HUES48 (cell line): ENCODE results near the gene POU3F4.

Experiments used
- H3K27ac ChIP-seq: one replicate; pipeline ENCODE4 v1.7.0; 2013; ENCODE audit warnings: low read depth, low read length, inconsistent platforms
- H3K27me3 ChIP-seq: 2 replicates; pipeline ENCODE4 v1.6.1; 2013; ENCODE audit warnings: mild to moderate bottlenecking, low read length; ENCODE audit not compliant: control insufficient read depth, insufficient read depth
- H3K36me3 ChIP-seq: 2 replicates; pipeline ENCODE4 v1.6.1; 2013; ENCODE audit warnings: low read length; ENCODE audit not compliant: control insufficient read depth, insufficient read depth
- H3K4me1 ChIP-seq: 2 replicates; pipeline ENCODE4 v1.6.1; 2013; ENCODE audit warnings: mild to moderate bottlenecking, low read length; ENCODE audit not compliant: control insufficient read depth, insufficient read depth
- H3K4me3 ChIP-seq: 2 replicates; pipeline ENCODE4 v1.5.1; 2013; ENCODE audit warnings: mild to moderate bottlenecking, low read depth, low read length
- H3K9ac ChIP-seq: 2 replicates; pipeline ENCODE4 v1.6.1; 2013; ENCODE audit warnings: mild to moderate bottlenecking, low read depth, low read length, moderate library complexity
- H3K9me3 ChIP-seq: 2 replicates; pipeline ENCODE4 v1.6.1; 2013; ENCODE audit warnings: low read length; ENCODE audit not compliant: control insufficient read depth, insufficient read depth

POU3F4 gene

DNA sequence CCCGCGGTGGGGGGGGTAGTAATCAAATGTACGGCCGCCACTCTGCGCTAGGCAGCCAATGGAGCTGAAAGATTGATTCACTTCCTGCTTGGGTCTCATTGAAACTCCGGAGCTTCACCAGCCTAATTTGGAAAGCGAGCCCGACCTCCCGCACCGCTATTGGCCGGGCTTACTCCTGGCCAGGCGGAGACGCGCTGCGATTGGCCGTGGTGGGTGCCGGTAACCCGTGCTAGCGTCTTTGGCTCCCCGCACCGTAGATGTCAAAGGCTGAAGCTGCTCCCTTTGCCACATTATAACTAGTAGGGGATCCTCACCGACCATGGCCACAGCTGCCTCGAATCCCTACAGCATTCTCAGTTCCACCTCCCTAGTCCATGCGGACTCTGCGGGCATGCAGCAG is at the start of gene POU3F4:
TSS of gene POU3F4 (plus strand) at position 285 of the 400 bp plus-strand sequence. CDS start at position 320, 35 bp downstream.
- Histone ChIP-seq H3K36me3 (no peaks in the 10 kb centered on the region), H3K4me3 (peak within 1 kb of the TSS; percentile 67), H3K27me3 (peaks cover 70% of the 10 kb centered on the region), H3K4me1 (peaks cover 57% of the 10 kb centered on the region), H3K9ac (no peak within 1 kb of the TSS), H3K27ac (no peak within 1 kb of the TSS), H3K9me3 (0 out of 2 replicates have a peak, but pooled peaks cover 7% of the 10 kb centered on the region)

DNA sequence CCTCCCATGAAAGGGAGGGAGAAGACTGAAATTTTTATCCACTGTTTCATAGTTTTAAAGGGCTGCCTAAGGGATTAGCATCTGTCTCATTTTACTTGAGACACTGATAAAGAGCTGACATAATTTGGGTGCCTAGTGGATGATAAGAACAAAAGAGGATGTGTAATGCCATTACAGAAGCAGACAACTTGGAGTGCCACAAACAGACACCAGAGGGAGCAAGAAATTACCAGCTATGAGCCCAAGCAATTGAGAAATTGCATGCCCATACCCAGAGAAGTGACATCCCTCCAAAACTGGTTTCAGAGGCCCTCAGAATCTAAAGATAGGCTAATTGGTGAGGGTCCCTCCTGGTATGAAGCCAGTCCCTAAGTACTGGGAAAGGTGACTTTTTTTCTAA is 38.5 kb upstream of the POU3F4 start:
- no peaks in the 10 kb centered on the region for H3K27me3 ChIP-seq
- no peaks in the 10 kb centered on the region for H3K36me3 ChIP-seq
- peaks cover 24% of the 10 kb centered on the region for H3K9me3 ChIP-seq
- H3K4me1 ChIP-seq: no peaks in the 10 kb centered on the region
- H3K27ac ChIP-seq: no peak overlapping the region
- H3K4me3 ChIP-seq: no peak overlapping the region
- H3K9ac ChIP-seq: no peak overlapping the region

DNA sequence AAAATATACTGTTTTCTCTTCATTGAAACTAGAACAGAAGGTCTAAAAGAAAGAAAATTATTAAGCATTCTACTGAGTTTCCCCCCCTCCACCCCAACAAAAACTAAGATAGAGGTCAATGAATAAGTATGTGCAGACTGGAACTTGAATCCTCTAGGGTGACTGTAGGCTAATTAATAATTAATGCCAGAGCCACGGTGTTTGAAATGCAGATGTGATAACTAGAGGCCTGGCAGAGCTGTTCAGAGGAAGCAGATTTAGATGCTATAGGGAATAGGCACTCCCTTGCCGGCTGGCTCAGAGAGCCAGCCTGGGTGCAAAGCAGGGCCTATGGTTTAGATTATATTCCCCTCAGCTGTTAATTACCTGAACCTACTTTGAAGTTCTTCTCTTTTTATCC is 12.2 kb upstream of the POU3F4 start:
- H3K4me3 ChIP-seq: no peak overlapping the region
- peaks cover 13% of the 10 kb centered on the region for H3K9me3 ChIP-seq
- H3K9ac ChIP-seq: no peak overlapping the region
- H3K27ac ChIP-seq: no peak overlapping the region
- H3K27me3 ChIP-seq: no peaks in the 10 kb centered on the region
- peaks cover 10% of the 10 kb centered on the region; the same call in 1 of the 2 replicates for H3K4me1 ChIP-seq
- no peaks in the 10 kb centered on the region for H3K36me3 ChIP-seq

DNA sequence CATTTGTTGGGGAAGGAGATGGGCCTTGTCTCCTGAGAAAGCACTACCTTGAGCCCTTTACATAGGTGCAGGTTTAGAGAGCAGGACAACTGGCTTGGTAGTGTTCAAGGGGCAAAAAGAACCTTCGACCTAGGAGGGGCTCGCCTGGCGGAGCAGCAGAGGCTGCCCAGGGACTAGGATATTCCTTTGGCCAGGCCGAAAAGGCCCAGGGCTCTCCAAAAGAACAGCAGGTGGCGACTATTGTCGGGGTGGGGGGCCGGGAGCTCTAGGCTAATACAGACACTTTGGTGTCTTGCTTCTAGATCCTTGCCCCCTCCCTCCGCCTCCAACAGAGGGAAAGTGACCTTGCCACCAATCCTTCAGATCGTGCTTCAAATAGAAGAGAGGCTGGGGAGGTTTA is 7.1 kb upstream of the POU3F4 start:
- no peak overlapping the region for H3K27ac ChIP-seq
- H3K4me3 ChIP-seq: peak overlapping the region; percentile 58

DNA sequence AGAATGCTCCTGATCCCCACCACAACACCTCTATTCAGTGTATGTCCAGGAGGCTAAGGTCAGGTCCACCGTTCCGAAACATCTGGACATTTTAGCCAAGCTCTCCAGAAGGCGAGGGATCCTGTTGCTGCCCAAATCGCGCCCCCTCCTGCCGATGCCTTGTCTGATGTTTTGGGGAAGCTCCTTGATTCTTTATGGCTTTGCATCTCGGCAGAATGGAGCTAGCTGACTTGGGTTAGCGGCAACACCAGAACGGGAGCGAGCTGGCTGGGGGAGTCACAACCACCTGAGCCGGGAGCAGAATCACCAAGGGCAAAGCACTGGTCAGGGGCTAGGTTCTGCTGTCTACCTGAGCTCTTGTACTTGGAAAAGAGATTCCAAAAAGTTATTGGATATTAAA is 6.6 kb upstream of the POU3F4 start:
- Histone ChIP-seq H3K36me3 (no peaks in the 10 kb centered on the region), H3K27me3 (peaks cover 48% of the 10 kb centered on the region), H3K4me3 (peak overlapping the region; percentile 58), H3K27ac (no peak overlapping the region), H3K9me3 (peaks cover 14% of the 10 kb centered on the region; the same call in 1 of the 2 replicates), H3K9ac (no peak overlapping the region), H3K4me1 (peaks cover 46% of the 10 kb centered on the region)

More for the DNA sequence above, 7.1 kb upstream of the POU3F4 start:
- H3K9me3 ChIP-seq: peaks cover 14% of the 10 kb centered on the region; the same call in 1 of the 2 replicates
- peaks cover 43% of the 10 kb centered on the region for H3K4me1 ChIP-seq
- peaks cover 44% of the 10 kb centered on the region for H3K27me3 ChIP-seq
- H3K36me3 ChIP-seq: no peaks in the 10 kb centered on the region
- H3K9ac ChIP-seq: no peak overlapping the region

DNA sequence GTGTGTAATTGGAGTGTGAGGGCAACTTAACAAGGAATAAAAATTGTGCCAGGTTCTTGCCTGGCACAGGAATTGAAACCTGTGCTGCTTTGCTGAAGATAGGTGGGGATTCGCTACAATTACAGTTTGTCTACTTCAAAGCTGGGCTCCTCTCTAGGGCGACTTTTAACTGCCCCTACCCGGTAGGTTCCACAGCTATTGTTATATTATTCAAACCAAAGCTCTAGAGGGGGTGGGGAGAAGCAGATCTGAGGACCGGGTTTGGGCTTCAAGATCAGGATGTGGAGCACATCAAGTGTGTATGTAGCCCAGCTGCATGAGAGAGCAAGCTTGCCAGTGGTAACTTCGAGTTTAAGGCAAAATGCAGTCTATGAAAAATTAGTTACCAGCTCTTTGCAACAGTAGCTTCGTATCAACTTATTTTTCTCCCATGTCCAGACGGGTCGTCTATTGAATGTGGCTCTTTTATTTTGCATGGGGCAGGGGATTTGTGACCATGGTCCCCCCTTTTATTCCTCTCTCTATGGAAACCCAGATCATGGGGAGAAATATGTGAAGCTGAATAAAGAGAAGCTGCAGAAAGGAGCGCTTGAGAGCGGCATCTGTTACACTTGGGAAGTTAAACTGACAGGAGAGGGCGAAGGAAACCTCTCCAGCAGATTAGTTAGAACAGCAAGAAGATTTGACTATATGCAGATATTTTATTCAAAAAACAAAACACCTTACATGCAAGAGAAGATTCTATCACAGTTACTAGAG is 3.2 kb upstream of the POU3F4 start:
- Histone ChIP-seq H3K36me3 (no peaks in the 10 kb centered on the region), H3K27ac (no peak overlapping the region), H3K9ac (no peak overlapping the region), H3K4me3 (peak overlapping the region; percentile 23; the same call in 1 of the 2 replicates), H3K9me3 (0 out of 2 replicates have a peak, but pooled peaks cover 11% of the 10 kb centered on the region), H3K27me3 (peaks cover 81% of the 10 kb centered on the region), H3K4me1 (peaks cover 64% of the 10 kb centered on the region)

DNA sequence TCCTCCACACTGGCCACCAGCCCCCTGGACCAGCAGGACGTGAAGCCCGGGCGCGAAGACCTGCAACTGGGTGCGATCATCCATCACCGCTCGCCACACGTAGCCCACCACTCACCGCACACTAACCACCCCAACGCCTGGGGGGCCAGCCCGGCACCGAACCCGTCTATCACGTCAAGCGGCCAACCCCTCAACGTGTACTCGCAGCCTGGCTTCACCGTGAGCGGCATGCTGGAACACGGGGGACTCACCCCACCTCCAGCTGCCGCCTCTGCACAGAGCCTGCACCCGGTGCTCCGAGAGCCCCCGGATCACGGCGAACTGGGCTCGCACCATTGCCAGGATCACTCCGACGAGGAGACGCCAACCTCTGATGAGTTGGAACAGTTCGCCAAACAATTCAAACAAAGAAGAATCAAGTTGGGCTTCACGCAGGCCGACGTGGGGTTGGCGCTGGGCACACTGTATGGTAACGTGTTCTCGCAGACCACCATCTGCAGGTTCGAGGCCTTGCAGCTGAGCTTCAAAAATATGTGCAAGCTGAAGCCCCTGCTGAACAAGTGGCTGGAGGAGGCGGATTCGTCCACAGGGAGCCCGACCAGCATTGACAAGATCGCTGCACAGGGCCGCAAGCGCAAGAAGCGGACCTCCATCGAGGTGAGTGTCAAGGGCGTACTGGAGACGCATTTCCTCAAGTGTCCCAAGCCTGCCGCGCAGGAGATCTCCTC is 600 bp downstream of the POU3F4 start:
- 0 out of 2 replicates have a peak, but pooled peaks cover 2% of the 10 kb centered on the region for H3K9me3 ChIP-seq
- H3K36me3 ChIP-seq: no peaks in the 10 kb centered on the region
- H3K27me3 ChIP-seq: peaks cover 63% of the 10 kb centered on the region
- no peak overlapping the region for H3K9ac ChIP-seq
- H3K27ac ChIP-seq: no peak overlapping the region
- peaks cover 57% of the 10 kb centered on the region for H3K4me1 ChIP-seq
- H3K4me3 ChIP-seq: peak overlapping the region; percentile 67

DNA sequence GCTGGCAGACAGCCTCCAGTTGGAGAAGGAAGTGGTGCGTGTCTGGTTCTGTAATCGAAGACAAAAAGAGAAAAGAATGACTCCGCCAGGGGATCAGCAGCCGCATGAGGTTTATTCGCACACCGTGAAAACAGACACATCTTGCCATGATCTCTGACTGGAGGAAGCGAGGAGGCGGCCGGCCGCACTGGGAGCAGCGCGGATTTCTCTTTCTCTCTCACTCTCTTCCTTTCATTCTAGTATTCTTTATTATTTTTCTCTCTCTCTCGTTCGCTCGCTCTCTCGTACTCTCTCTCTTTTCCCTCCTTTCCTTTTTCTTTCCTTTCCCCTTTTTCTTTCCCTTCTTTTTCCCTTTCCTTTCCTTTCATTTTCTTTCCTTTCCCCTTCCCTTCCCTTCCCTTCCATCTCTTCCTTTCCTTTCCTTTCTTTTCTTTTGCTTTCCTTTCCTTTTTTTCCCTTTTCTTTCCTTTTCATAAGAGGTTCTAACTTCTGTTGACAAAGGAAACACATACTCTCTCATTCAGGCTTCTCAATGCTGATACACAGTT is 1.2 kb downstream of the POU3F4 start:
- Histone ChIP-seq H3K4me1 (peaks cover 58% of the 10 kb centered on the region), H3K9ac (no peak overlapping the region), H3K27ac (no peak overlapping the region), H3K4me3 (peak overlapping the region; percentile 67), H3K27me3 (peaks cover 57% of the 10 kb centered on the region), H3K9me3 (no peaks in the 10 kb centered on the region), H3K36me3 (no peaks in the 10 kb centered on the region)

DNA sequence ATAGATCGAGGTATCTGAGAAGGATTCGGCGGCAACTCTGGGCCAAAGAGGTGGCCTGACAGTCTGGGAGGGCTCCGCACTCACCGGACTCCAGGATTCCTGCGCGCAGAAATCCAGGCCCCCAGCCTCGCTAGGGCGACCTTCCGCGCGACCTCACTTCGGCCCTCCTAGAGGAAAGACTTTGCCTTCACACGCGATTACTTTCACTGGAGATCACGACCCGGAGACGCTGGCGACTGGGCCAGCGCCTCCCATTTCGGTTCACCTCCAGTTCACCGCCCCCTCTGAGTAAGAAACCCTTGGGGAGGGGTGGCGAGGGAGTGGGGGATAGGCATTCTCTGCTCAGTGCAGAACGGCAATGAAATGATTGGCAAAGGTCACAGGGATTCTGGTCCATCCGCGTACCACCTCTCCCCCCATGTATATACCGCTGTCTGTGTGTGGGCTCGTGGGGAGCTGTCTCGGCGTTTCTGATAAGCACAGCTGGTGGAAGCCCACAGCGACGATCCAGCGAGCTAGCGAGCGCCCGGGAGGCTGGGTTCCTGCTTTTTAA is 2.5 kb downstream of the POU3F4 start:
- peak overlapping the region; percentile 68 for H3K4me3 ChIP-seq
- no peaks in the 10 kb centered on the region for H3K36me3 ChIP-seq
- H3K9me3 ChIP-seq: no peaks in the 10 kb centered on the region
- peaks cover 58% of the 10 kb centered on the region for H3K4me1 ChIP-seq
- peaks cover 45% of the 10 kb centered on the region for H3K27me3 ChIP-seq
- no peak overlapping the region for H3K9ac ChIP-seq
- H3K27ac ChIP-seq: no peak overlapping the region

DNA sequence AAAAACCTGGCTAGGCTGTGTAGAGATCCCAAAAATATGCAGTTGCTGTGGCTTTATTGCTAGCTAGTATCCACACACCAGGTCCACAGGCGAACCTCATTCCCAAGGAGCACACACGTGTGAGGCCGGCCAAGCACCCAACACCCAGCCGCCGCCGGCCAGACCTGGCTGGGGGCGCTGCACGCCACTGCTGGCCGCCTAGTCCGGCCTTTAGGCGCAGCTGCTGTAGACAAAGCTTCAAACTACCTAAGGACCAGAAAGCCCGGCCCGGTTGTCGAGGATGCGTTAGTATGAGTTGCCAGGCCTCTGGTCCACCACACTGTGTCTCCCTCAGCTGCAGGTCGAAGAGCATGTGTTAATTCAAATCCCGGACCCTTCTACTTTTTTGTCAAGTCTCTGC is 3.1 kb downstream of the POU3F4 start:
- Histone ChIP-seq H3K9me3 (no peaks in the 10 kb centered on the region), H3K4me3 (peak overlapping the region; percentile 68), H3K27ac (no peak overlapping the region), H3K9ac (no peak overlapping the region), H3K27me3 (peaks cover 41% of the 10 kb centered on the region), H3K36me3 (no peaks in the 10 kb centered on the region), H3K4me1 (peaks cover 62% of the 10 kb centered on the region)
